Measurements from ENCODE around the gene CSNK1G2. TPM values are rescaled to one million over a fixed set of nuclear protein-coding genes. Genes with fewer than 3 reads are reported as not detected.

Gene CSNK1G2
- total and polyA plus RNA-seq, 2 of the 13 experiments (the other 11 are each of a cell fraction or from before 2014, with no cell fraction given), result 53.8 to 72.5 TPM

DNA sequence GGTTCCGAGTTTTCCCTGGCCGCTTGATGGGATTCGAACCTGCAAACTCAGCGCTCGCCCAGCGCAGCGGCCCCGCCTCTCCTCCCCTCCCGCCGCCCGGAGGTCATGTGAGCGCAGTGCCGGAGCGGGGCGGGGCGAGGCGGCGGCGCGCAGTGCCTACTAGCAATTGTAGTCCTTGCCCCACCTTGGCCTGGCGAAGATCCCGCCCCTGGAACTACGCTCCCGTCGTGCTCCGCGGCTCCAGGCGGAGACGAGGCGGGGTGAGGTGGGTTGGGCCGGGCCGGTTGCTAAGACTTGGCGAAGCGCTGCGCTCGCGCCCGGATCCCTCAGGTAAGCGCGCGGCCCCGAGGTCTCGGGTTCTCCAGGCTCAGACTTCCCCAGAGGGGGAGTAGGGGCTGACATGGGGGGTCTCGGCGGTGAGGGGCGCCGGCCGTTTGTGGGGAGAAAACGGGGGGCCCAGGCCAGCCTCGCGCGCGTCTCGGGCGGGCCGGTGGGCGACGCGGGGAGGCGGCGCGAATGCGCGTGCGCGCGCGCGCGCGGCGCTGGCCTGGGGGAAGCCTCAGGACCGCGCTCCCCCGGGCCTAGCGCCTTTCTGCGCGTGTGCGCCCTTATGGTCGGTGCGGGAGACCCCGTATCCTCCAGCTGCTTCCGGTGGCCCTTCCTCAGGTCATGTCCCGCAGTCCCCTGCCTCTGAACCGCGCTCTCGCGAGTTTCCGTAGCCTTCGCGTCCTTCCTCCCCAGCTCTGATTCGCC is 35.7 kb upstream of the CSNK1G2 start, which contains the start of the genes ADAT3 and SCAMP4 (continued):
- TF ChIP-seq NBN (conservative IDR thresholded peaks at IDR 0.05) (no peak), U2AF2 (IDR thresholded peaks at IDR 0.05; ENCODE audit: low read depth, low read length) (no peak), GTF2F1 (IDR thresholded peaks at IDR 0.05; ENCODE audit: low read length) (no peak), ZNF660 (CRISPR knock-in tag; IDR thresholded peaks at IDR 0.05; ENCODE audit: borderline replicate concordance, low read depth) (no peak), SMAD3 (CRISPR knock-in tag; IDR thresholded peaks at IDR 0.05) (no peak), XRCC5 (optimal IDR thresholded peaks at IDR 0.05; ENCODE audit: low read length) (peak; percentile 84), ZNF256 (CRISPR knock-in tag; conservative IDR thresholded peaks at IDR 0.05) (no peak), MAFG (CRISPR knock-in tag; IDR thresholded peaks at IDR 0.05) (no peak), DPF2 (CRISPR knock-in tag; IDR thresholded peaks at IDR 0.05; ENCODE audit: borderline replicate concordance, low read depth) (no peak), HOXD1 (CRISPR knock-in tag; IDR thresholded peaks at IDR 0.05) (peak; percentile 56; the same call in 1 of the 2 replicates), ZNF354B (CRISPR knock-in tag; IDR thresholded peaks at IDR 0.05) (no peak), ERF (CRISPR knock-in tag; IDR thresholded peaks at IDR 0.05) (no peak), KDM3A (CRISPR knock-in tag; IDR thresholded peaks at IDR 0.05; ENCODE audit: low read depth) (no peak), NPAS2 (CRISPR knock-in tag; IDR thresholded peaks at IDR 0.05; ENCODE audit: borderline replicate concordance) (no peak), SRSF9 (IDR thresholded peaks at IDR 0.05; ENCODE audit: borderline replicate concordance, insufficient read depth, low read depth, low read length, poor library complexity, severe bottlenecking) (no peak), ZBTB7A (CRISPR knock-in tag; IDR thresholded peaks at IDR 0.05) (no peak)
- TF ChIP-seq, protein P1, sequence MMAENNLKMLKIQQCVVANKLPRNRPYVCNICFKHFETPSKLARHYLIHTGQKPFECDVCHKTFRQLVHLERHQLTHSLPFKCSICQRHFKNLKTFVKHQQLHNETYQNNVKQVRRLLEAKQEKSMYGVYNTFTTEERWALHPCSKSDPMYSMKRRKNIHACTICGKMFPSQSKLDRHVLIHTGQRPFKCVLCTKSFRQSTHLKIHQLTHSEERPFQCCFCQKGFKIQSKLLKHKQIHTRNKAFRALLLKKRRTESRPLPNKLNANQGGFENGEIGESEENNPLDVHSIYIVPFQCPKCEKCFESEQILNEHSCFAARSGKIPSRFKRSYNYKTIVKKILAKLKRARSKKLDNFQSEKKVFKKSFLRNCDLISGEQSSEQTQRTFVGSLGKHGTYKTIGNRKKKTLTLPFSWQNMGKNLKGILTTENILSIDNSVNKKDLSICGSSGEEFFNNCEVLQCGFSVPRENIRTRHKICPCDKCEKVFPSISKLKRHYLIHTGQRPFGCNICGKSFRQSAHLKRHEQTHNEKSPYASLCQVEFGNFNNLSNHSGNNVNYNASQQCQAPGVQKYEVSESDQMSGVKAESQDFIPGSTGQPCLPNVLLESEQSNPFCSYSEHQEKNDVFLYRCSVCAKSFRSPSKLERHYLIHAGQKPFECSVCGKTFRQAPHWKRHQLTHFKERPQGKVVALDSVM (CRISPR knock-in tag; IDR thresholded peaks at IDR 0.05), result no peak
- TF ChIP-seq, protein P2, sequence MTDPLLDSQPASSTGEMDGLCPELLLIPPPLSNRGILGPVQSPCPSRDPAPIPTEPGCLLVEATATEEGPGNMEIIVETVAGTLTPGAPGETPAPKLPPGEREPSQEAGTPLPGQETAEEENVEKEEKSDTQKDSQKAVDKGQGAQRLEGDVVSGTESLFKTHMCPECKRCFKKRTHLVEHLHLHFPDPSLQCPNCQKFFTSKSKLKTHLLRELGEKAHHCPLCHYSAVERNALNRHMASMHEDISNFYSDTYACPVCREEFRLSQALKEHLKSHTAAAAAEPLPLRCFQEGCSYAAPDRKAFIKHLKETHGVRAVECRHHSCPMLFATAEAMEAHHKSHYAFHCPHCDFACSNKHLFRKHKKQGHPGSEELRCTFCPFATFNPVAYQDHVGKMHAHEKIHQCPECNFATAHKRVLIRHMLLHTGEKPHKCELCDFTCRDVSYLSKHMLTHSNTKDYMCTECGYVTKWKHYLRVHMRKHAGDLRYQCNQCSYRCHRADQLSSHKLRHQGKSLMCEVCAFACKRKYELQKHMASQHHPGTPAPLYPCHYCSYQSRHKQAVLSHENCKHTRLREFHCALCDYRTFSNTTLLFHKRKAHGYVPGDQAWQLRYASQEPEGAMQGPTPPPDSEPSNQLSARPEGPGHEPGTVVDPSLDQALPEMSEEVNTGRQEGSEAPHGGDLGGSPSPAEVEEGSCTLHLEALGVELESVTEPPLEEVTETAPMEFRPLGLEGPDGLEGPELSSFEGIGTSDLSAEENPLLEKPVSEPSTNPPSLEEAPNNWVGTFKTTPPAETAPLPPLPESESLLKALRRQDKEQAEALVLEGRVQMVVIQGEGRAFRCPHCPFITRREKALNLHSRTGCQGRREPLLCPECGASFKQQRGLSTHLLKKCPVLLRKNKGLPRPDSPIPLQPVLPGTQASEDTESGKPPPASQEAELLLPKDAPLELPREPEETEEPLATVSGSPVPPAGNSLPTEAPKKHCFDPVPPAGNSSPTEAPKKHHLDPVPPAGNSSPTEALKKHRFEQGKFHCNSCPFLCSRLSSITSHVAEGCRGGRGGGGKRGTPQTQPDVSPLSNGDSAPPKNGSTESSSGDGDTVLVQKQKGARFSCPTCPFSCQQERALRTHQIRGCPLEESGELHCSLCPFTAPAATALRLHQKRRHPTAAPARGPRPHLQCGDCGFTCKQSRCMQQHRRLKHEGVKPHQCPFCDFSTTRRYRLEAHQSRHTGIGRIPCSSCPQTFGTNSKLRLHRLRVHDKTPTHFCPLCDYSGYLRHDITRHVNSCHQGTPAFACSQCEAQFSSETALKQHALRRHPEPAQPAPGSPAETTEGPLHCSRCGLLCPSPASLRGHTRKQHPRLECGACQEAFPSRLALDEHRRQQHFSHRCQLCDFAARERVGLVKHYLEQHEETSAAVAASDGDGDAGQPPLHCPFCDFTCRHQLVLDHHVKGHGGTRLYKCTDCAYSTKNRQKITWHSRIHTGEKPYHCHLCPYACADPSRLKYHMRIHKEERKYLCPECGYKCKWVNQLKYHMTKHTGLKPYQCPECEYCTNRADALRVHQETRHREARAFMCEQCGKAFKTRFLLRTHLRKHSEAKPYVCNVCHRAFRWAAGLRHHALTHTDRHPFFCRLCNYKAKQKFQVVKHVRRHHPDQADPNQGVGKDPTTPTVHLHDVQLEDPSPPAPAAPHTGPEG (CRISPR knock-in tag; IDR thresholded peaks at IDR 0.05), result peak; percentile 66; the same call in 1 of the 2 replicates
- TF ChIP-seq, protein P3, sequence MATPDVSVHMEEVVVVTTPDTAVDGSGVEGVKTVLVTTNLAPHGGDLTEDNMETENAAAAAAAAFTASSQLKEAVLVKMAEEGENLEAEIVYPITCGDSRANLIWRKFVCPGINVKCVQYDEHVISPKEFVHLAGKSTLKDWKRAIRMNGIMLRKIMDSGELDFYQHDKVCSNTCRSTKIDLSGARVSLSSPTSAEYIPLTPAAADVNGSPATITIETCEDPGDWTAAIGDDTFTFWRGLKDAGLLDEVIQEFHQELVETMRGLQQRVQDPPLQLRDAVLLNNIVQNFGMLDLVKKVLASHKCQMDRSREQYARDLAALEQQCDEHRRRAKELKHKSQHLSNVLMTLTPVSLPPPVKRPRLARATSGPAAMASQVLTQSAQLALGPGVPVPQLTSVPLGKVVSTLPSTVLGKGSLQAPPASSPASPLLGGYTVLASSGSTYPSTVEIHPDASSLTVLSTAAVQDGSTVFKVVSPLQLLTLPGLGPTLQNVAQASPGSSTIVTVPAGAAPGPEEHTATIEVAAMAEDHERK (CRISPR knock-in tag; IDR thresholded peaks at IDR 0.05; ENCODE audit: low read depth), result peak; percentile 76
- TF ChIP-seq, protein P4, sequence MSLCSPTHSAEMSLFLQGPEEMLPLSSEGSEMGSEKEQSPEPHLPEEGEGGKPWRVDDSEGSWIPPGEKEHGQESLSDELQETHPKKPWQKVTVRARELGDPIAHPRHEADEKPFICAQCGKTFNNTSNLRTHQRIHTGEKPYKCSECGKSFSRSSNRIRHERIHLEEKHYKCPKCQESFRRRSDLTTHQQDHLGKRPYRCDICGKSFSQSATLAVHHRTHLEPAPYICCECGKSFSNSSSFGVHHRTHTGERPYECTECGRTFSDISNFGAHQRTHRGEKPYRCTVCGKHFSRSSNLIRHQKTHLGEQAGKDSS (CRISPR knock-in tag; IDR thresholded peaks at IDR 0.05; ENCODE audit: borderline replicate concordance, low read depth), result 0 out of 2 replicates have a peak, but pooled peaks have one; percentile 20
